OCI-LY1 (cell line): Measurements from ENCODE around the gene KRTAP19-2.

Experiments used
- EZH2 ChIP-seq: fragments of 200-600 bp; sonication (generic), shearing (Covaris generic); IDR thresholded peaks from 2 replicates; pipeline ENCODE4 v1.8.0; 2017; ENCODE audit warnings: borderline replicate concordance, mixed run types, mild to moderate bottlenecking, antibody characterized with exemption, low read length, moderate library complexity, mixed read lengths
- TF ChIP-seq, protein P1 (sequence below): fragments of 200-600 bp; sonication (generic), shearing (Covaris generic); IDR thresholded peaks from 2 replicates; pipeline ENCODE4 v1.5.1; 2017; ENCODE audit warnings: mild to moderate bottlenecking, antibody characterized with exemption, low read length, moderate library complexity, mixed read lengths

DNA sequence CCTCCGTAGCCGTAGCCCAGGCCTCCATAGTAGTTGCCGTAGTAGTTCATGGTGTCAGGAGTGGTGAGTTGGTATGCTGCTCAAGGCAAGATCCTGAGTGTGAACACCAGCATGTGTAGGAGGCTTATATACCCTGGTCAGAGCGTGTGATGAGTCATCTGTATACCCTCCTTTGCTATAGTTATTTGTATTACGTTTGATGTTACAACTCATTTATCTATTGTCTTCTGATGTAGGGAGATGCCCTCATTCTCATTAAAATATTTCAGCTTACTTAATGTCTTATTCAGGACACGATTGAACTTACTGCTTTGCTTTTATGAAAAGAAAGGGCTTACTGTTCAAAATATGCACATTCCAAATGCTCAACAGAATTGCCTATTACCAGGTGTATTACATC lies 14.8 kb upstream of the KRTAP19-2 start, which contains the start of gene KRTAP19-5:
- TF ChIP-seq, protein P1, sequence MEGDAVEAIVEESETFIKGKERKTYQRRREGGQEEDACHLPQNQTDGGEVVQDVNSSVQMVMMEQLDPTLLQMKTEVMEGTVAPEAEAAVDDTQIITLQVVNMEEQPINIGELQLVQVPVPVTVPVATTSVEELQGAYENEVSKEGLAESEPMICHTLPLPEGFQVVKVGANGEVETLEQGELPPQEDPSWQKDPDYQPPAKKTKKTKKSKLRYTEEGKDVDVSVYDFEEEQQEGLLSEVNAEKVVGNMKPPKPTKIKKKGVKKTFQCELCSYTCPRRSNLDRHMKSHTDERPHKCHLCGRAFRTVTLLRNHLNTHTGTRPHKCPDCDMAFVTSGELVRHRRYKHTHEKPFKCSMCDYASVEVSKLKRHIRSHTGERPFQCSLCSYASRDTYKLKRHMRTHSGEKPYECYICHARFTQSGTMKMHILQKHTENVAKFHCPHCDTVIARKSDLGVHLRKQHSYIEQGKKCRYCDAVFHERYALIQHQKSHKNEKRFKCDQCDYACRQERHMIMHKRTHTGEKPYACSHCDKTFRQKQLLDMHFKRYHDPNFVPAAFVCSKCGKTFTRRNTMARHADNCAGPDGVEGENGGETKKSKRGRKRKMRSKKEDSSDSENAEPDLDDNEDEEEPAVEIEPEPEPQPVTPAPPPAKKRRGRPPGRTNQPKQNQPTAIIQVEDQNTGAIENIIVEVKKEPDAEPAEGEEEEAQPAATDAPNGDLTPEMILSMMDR = no peak
- TF ChIP-seq EZH2 = no peak
